Measurements from ENCODE around the gene NDOR1.
A peak's percentile ranks its signal among the peaks of the same experiment; 100 is the strongest.

Gene NDOR1

DNA sequence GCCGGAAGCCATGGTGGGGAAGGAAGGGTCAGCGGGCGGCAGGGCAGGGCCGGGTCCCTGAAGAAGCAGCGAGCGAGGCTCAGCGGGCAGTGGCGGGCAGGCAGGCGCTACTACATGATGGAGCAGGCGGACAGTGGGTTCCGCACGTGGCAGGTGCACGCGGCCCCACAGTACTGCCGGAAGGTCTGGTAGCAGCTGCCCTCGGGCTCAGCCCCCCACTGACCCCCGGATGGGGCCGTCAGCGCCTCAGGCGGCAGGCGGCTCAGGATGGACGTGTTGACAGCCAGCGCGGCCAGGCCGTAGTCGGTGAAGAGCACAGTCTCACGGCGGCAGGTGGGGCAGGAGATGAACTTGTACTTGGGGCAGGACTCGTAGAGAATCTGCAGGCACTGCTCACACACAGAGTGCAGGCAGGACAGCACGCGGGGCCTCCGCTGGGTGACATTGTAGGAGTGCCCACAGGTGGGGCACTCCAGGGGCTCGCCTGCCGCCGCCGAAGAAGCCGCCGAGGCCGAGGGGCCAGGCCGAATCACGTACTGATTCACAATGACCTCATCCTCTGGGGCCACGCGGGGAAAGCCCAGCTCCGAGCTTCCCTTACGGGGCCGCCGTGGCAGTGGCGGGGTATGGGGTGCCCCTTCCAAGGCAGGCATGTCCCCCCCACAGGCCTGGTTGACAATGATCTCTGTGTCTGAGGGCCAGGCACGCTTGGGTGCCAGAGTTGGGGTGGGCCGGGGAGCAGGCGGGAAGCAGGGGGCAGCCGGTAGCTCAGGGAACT lies 15.0 kb downstream of the NDOR1 start:
- peak; percentile 8 for DNase-seq (ENCODE audit: low spot score)

DNA sequence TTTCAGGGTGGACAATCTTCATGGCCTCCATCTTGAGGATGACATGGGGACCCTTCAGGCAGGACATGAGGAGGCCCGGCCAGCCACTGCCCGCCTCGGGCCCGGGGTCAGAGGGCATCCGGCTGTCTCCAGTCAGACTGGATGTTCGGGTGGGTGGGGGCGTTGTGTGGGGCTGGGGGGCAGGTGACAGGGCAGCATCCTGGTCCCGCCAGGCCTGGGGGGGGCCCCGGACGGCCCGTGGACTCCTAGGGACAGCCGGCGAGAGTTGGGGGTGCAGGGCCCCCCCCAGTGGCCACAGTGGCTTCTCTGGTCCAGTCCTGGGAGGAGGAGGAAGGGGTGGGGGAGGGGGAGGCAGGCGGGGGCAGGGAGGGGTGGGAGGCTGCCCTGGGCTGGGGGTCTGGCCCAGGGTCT lies 15.6 kb downstream of the NDOR1 start:
- DNase-seq (ENCODE audit: low spot score): no peak

DNA sequence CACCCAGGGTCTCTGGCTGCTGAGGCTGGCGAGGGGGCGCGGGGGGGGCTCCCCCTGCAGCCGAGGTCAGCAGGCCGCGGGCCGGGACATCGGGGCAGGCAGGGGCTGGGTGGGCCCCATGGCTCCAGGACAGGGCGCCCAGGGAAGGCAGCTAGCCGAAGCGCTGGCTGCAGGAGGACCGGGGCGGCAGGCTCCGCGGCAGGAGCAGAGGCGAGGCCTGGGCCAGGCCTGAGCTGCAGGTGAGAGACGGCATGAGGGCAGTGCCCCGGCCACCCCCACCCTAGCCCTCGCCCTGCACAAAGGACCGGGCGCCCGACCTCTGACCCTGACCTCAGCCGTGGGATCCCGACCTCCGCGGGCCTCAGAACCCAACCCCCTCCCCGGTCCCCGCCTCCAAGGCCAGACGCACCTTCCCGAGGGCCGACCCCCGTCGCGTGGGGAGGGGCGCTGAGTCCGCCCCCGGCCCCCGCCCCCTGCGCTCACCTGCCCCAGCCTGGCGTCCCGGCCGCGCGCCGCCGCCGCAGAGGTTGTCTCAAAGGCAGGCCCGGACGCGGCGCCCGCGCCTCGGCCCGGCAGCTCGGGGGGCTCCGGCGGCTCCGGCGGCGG lies 16.1 kb downstream of the NDOR1 start:
- peak; percentile 61 for DNase-seq (ENCODE audit: low spot score)

DNA sequence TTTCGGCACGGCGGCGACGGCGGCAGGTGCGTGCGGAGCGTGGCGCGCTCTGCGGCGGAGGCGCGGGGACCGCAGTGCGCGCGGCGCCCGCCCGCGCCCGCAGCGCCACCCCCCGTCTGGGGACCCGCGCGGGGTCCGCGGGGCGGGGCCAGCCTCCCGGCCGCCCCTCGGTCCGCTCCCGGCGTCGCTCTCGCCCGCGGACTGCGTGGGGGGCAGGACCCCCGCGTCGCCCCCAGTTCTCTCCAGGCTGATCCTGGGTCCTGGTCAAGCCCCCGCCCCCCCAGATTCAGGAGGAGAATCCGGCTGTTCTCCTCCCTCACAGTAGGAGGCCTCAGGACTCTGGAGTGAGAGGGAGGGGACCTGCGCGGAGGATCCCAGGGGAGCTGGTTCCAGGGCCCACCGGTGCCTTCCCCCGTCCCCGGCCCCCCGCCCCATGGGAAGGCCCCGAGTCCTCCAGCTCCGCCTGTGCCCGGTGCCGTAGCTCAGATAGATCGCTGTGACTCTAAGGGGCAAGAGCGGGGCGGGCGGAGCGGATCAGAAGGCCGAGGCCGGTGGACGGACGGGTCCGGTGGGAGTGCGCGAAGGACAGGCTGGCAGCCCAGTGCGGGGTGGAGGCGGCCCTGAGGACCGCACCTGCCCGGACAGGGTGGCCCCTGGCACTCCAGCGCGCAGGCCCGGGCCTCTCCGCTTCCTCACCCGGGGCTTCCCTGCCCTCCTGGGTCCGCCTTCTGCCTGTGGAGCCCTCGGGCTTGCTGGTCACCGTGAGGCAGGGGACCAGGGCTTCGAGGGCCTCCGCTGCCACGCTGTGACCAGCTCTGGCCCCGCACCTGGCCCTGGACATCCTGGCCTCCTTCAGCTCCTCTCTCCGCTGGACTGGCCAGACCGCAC lies 16.9 kb downstream of the NDOR1 start, which contains the start of gene RNF208:
TSS of gene RNF208 (minus strand) at position 51 of the 888 bp plus-strand sequence. CDS start 1,028 bp downstream, outside the sequence.
- no peak for DNase-seq (ENCODE audit: low spot score)

DNA sequence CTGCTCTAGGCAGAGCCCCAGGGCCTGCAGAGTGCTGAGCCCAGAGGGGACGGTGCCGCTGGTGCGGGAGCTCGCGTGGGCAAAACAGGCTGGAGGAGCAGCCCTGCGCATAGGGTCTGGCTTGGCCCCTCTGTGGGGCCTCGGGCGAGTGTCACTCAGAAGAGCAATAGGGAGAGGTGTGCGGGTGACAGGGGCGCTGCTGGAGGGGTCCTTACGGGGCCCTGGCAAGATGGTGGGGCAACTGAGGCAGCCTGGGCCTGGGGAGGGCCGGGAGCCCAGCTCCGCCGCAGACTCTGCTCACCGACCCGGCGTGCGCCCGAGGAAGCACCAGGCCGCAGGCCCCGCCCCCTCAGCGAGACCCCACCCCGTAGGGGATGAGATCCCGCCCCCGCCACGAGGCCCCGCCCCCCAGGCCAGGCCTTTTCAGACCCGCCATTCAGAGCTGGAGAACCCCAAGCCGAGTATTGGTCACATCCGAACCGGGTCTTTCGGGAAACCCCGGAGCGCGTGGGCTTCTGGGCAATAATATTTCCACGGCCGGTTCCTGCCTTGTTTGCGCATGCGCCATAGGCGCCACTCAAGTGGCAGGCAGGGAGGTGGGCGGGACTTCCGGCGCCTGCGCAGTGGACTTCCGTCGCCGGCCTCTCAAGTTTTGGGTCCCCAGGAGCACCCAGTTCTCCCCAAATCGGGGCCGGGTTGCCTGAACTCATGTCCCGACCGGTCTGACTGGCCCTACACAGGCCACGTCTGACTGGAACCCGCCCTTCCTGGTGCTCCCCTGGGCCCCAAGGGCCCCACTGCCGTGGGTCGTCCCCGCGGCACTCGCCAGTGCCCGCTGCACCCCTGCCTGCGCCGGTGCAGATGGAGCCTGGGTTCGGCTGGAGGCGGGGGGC lies 17.8 kb downstream of the NDOR1 start:
- peak; percentile 91 for DNase-seq (ENCODE audit: low spot score)

DNA sequence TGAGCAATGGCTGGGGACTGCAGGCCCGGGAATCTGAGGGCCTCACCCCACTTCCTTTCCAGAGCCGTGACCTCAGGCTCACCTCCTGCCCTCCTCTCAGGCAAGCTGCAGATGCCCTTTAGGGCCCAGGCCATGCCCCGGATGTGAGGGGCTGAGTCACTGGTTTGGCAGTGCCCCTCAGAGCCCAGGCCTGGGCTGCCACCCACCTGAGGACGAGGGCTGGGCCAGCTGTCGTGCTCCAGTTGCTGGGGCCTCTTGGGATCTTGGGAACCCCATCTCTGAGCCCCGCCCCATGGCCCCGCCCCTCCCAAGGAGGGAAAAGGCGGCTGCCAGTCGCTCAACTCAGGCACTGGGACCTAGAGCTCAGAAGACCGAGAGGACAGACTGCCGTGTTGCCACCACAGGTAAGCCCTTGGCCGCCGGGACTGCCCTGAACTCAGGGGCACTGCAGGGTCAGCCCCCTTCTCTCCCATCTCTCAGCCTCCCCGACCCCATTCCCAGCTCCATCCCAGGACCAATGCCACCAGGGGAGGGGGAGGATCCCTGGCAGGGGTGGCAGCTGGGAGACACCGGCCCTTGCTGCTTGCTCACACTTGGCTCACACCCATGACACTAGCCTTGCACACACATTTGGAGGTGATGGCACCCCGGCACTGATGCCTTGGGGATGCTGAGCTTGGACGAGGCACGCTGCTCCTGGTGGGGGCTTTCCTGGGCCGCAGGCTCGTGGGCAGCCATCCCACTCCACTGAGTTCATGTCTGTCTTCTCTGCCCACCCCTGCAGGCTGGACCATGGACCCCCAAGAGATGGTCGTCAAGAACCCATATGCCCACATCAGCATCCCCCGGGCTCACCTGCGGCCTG lies 19.6 kb downstream of the NDOR1 start, which contains the start of gene CYSRT1:
TSS of gene CYSRT1 (plus strand) at position 345 of the 865 bp plus-strand sequence. CDS start at position 793, 448 bp downstream.
- no peak for DNase-seq (ENCODE audit: low spot score)

DNA sequence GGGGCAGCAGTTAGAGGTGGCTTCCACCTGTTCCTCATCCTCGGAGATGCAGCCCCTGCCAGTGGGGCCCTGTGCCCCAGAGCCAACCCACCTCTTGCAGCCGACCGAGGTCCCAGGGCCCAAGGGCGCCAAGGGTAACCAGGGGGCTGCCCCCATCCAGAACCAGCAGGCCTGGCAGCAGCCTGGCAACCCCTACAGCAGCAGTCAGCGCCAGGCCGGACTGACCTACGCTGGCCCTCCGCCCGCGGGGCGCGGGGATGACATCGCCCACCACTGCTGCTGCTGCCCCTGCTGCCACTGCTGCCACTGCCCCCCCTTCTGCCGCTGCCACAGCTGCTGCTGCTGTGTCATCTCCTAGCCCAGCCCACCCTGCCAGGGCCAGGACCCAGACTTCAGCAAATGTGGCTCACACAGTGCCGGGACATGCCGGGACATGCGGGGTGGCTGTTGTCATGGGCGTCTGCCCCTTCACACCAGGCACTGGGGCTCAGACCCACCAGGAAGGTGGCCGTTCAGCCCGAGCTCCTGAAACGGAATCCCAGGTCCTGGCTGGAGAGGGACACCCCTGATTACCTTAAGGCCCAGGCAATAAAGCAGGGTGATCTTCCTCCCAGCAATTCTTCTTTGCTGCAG lies 20.3 kb downstream of the NDOR1 start:
- no peak for DNase-seq (ENCODE audit: low spot score)

DNA sequence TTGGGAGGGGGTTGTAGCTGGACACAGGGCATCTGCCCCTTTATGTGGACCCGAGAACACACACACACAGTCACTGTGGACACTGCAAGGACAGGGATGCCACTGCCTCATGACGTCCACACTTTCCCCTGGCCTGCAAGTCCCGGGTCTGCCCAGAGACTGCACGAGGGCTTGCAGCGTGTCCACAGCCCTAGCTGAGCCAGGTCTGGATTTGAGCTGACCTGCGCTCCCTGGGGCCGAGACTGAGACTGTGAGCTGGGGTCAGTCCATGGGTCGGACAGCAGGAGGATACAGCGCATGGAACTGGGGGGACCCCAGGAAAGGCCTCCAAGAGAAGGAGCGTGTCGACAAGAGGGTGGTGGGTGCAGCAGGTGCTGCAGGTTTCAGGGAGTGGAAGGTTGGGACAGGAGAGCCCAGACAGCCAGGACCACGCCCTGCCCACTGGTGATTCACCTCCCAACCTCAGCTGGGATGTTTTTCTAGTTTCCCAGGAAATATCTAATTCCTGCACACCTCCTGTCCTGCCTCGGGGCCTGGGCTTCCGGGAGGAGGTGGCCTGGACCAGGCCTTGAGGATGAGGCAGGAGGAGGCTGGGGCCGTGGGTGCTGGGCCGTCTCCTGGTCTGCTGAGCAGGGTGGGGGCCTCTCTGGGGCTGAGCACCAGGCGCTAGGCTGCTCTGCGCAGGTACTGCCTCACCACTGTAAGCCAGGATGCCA lies 21.0 kb downstream of the NDOR1 start:
- DNase-seq (ENCODE audit: low spot score): no peak

DNA sequence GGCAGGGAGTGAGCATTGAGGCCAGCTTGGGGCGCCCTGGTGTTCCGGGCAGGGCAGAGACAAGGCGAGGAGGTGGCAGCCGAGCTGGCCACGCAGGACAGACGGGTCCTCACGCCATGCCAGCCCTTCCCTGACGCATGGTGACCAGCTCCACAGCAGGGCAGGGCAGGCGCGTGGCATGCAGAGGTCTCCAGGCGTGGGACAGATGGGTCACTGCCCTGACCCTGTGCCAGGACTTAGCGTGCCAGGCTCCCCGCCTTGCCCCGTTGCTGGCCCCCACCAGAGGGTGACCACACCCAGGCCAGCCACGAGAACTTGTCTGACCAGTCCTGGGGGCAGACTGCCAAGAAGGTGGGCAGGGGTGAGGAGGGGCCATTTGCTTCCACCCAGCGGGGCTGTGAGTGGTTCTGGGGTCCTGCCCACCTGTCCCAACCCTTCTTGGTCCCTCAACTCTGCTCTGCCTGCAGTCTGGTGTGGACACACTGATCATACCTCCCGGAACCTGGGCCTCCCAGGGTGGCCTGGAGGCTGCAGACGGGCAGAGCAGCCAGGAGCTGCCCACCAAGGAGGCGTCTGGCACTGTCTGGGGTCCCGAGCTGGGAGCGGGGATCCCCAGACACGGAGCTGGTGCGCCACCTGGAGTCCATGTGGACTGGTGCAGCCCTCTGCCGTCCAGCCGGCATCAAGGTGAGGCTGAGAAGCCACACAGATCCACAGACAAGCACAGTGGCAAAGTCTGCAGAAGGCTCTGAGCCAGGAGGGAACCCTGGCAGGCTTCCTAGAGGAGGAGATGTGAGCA lies 21.8 kb downstream of the NDOR1 start, which contains the start of gene RNF224:
TSS of gene RNF224 (plus strand) at position 449 of the 799 bp plus-strand sequence. CDS start 834 bp downstream, outside the sequence.
- peak; percentile 78 for DNase-seq (ENCODE audit: low spot score)

DNA sequence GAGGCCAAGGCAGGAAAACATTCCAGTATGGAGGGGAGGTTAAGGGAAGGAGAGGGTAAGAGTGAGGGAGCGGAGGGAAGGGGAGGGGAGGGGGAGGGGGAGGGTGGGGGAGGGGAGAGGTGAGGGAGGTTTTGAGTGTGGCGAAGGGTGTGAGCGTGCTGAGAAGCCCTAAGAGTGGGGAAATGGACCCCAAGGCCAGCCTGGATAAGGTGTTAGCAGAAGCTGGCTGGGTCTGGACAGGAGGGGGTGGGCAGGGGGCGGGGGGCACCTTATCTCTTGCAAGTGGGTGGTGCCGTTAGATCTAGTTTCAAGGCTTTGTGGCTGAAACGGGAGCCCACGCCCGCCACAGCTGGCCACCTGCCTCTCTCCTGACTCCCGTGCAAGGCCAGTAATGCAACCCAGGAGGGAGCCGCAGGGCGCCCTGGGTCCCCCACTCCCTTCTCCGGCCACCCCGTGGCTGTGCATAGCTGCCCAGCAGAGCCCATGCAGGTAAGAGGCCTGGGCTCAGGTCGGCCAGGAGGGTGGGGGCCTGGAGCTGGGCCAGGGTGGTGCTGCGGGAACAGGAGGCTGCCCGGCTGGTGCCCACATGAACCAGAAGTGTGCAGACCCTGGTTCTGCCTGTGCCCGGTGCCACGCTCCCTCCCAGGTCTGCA lies 22.5 kb downstream of the NDOR1 start:
- DNase-seq (ENCODE audit: low spot score): no peak

DNA sequence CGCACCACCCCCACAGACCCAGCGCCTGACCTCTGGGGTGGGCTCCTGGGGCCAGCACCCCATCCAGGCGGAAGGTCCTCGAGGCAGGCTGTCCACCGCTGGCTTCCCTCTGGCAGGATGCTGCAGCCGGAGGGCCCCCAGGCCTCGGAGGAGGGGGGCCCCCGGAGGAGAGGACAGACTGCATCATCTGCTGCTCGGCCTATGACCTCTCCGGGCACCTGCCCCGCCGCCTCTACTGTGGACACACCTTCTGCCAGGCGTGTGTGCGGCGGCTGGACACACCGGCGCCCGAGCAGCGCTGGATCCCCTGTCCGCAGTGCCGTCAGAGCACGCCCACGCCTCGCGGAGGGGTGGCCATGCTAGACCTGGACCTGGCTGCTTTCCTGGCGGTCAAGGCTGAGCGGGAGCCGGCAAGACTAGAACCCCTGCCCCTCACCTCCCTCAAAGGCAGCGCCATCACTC lies 23.0 kb downstream of the NDOR1 start:
- DNase-seq (ENCODE audit: low spot score): no peak

DNA sequence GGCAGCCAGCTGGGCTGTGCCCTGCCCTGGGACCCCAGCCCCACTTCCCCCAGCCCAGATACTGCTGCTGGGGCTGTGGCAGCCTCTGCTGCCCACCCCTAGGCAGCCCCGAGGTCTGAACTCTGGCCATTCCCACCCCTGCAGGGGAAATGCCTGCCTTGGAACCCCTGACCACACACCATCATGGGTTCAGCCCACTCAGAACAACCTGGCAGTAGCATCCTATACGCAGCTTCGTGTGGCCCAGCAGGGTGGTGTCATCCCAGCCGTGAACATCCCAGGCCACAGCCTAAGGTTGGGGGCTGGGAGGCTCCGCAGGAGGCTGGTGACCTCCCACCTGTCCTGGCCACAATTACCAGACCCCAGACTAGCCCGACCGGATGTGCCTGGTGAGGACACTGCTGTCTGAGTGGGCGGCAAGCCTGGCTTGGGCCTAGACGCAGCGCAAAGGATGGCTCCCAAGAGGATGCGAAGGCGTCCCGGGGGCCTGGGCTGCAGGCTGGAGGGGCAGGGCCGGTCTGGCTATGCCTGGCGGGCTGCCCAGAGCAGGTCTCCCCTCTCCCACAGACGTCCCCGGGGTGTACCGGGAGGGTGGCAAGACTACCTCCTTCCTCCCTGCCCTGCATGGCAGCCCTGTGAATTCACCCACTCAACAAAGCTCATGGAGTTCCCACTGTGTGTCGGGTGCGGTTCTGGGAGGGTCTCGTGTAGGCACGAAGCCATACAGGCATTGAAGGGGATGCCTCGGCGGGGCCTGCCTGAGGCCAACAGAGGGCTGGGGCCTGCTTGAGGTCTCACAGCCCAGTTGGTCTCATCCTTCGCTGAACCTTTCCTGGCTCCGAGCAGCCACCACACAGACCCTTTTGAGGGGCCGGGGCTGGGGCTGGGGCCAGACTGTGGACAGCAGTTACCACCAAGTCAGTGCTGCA lies 23.7 kb downstream of the NDOR1 start:
- DNase-seq (ENCODE audit: low spot score): no peak

DNA sequence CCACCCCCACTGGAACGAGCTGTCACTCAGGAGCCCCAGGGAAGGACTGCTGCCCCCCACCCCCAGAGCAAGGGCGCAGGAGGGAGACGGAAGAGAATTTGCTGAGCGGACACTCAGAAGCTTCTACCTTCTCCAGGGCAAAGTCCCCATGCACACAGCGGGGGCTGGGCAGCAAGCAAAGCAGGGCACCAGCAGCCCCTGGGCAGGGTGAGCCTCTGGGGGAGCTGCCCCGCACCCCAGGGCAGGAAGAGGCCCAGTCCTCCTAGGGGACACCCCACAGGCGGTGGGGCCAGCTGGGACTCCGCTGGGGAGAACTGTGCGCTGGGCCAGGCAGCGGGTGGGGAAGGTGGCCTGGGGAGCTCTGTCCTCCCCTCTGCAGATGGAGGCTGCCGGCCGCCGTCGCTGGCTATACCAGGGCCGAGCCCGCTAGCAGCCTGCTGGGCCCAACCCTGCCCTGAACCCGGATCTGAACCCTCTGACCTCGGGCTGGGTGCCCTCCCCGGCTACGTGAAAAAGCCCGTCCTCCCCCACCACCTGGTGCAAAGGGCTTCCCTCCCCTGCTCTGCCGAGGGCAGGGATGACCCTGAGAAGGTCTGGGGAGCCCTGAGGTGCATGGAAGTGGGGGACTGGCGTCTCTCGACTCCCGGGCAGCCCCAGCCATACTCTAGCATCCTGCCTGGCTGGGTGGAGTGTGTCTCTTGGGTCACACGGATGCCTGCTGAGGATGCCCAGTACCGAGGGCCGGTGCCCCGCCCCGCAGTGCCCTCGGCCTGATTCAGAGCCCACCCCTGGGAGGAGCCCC lies 24.6 kb downstream of the NDOR1 start:
- no peak for DNase-seq (ENCODE audit: low spot score)

DNA sequence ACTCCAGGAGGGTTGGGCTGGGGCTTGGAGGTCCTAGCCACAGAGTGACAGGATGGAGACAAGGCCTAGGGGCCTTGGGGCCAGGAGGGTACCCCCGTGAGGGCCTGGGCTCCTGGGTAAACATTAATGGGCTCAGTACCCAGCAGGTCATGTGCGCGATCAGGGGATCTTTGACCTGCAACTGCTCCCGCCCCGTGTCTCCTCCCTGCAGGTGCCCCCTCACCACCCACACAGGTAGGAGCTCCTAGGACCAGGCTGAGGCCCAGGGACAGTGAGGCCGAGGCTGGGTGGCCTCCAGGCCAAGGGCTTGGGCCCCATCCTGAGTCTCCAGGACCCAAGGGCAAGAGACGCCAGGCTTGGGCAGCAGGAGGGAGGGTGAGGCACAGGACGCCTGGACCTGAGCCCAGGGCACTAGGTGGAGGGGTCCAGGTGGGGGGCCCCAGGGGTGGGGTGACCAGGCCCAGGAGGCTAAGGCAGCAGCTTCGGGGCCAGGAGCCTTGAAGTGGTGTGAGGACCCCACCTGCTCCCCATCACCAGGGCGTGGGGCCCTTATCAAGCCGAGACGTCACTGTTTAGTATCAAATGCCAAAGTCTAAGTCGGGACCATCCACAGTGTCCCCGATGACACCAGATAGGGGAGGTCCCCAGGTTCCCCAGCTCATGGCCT lies 25.3 kb downstream of the NDOR1 start, which contains the start of gene SLC34A3:
TSS of gene SLC34A3 (plus strand) at position 197 of the 667 bp plus-strand sequence. CDS start 802 bp downstream, outside the sequence.
- DNase-seq (ENCODE audit: low spot score): no peak

Measured in iPS-NIHi11 (cell line).